WTC11 (cell line): ENCODE results near the gene ATG13.

Experiments used
- E2F5 ChIP-seq: sonication (generic); formaldehyde crosslinking; IDR thresholded peaks from 2 replicates; pipeline ENCODE4 v1.8.1; 2022; ENCODE audit warnings: mild to moderate bottlenecking, moderate library complexity, missing genetic modification reagents
- JAZF1 ChIP-seq: fragments of 250-450 bp; sonication (Bioruptor Pico); IDR thresholded peaks from 2 replicates; pipeline ENCODE4 v1.9.0; 2021; ENCODE audit warnings: moderate library complexity, mild to moderate bottlenecking, inconsistent platforms
- MAX ChIP-seq: sonication (generic); formaldehyde crosslinking; IDR thresholded peaks from 2 replicates; pipeline ENCODE4 v1.8.0; 2022; ENCODE audit warnings: mild to moderate bottlenecking, missing genetic modification reagents
- MYBL2 ChIP-seq: sonication (generic); formaldehyde crosslinking; IDR thresholded peaks from 2 replicates; pipeline ENCODE4 v1.8.1; 2023; ENCODE audit warnings: mild to moderate bottlenecking, moderate library complexity, missing genetic modification reagents
- NR1H2 ChIP-seq: sonication (generic); formaldehyde crosslinking; IDR thresholded peaks from 2 replicates; pipeline ENCODE4 v1.9.0; 2021; ENCODE audit warnings: mild to moderate bottlenecking, moderate library complexity, missing genetic modification reagents
- TF ChIP-seq, protein P1 (sequence below): fragments of 200-600 bp; IDR thresholded peaks from 2 replicates; pipeline ENCODE4 v1.8.0; 2022; ENCODE audit warnings: antibody characterized with exemption
- TF ChIP-seq, protein P2 (sequence below): sonication (generic); formaldehyde crosslinking; IDR thresholded peaks from 2 replicates; pipeline ENCODE4 v1.8.1; 2023; ENCODE audit warnings: mild to moderate bottlenecking, missing genetic modification reagents
- TF ChIP-seq, protein P3 (sequence below): sonication (generic); formaldehyde crosslinking; IDR thresholded peaks from 2 replicates; pipeline ENCODE4 v1.8.0; 2023; ENCODE audit warnings: missing genetic modification reagents

- TF ChIP-seq, protein P1, sequence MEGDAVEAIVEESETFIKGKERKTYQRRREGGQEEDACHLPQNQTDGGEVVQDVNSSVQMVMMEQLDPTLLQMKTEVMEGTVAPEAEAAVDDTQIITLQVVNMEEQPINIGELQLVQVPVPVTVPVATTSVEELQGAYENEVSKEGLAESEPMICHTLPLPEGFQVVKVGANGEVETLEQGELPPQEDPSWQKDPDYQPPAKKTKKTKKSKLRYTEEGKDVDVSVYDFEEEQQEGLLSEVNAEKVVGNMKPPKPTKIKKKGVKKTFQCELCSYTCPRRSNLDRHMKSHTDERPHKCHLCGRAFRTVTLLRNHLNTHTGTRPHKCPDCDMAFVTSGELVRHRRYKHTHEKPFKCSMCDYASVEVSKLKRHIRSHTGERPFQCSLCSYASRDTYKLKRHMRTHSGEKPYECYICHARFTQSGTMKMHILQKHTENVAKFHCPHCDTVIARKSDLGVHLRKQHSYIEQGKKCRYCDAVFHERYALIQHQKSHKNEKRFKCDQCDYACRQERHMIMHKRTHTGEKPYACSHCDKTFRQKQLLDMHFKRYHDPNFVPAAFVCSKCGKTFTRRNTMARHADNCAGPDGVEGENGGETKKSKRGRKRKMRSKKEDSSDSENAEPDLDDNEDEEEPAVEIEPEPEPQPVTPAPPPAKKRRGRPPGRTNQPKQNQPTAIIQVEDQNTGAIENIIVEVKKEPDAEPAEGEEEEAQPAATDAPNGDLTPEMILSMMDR: no peak
- TF ChIP-seq E2F5 (CRISPR knock-in tag) (no peak), NR1H2 (CRISPR knock-in tag) (no peak), JAZF1 (no peak), MYBL2 (CRISPR knock-in tag) (no peak), MAX (CRISPR knock-in tag) (no peak)
- TF ChIP-seq, protein P2, sequence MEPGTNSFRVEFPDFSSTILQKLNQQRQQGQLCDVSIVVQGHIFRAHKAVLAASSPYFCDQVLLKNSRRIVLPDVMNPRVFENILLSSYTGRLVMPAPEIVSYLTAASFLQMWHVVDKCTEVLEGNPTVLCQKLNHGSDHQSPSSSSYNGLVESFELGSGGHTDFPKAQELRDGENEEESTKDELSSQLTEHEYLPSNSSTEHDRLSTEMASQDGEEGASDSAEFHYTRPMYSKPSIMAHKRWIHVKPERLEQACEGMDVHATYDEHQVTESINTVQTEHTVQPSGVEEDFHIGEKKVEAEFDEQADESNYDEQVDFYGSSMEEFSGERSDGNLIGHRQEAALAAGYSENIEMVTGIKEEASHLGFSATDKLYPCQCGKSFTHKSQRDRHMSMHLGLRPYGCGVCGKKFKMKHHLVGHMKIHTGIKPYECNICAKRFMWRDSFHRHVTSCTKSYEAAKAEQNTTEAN: no peak
- TF ChIP-seq, protein P3, sequence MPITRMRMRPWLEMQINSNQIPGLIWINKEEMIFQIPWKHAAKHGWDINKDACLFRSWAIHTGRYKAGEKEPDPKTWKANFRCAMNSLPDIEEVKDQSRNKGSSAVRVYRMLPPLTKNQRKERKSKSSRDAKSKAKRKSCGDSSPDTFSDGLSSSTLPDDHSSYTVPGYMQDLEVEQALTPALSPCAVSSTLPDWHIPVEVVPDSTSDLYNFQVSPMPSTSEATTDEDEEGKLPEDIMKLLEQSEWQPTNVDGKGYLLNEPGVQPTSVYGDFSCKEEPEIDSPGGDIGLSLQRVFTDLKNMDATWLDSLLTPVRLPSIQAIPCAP (CRISPR knock-in tag): no peak
These were observed 63.5 kb downstream of the ATG13 start for GRCh38 chr11:46680815-46681214.
